ENCODE results near the gene ERFE.

DNA sequence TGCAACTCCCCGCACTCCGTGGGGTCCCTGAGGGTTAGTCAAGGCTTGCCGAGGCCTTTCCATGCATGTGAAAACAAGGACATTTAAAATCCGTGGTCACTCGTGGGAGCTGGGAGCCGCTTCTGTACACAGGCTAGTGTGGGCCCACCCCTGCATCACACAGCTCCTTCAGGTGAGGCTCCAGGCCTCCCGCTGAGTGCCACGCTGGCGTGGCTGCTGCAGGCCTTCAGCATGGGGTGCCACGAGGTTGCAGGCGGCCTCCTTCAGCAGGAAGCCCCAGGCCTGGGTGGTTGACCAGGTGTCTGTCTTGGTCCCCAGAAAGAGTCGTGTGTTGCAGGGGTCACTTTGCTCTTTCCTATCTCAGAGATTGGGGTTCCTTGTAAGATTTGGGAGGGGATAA, 13.7 kb upstream of the ERFE start:
- TF ChIP-seq, protein P1, sequence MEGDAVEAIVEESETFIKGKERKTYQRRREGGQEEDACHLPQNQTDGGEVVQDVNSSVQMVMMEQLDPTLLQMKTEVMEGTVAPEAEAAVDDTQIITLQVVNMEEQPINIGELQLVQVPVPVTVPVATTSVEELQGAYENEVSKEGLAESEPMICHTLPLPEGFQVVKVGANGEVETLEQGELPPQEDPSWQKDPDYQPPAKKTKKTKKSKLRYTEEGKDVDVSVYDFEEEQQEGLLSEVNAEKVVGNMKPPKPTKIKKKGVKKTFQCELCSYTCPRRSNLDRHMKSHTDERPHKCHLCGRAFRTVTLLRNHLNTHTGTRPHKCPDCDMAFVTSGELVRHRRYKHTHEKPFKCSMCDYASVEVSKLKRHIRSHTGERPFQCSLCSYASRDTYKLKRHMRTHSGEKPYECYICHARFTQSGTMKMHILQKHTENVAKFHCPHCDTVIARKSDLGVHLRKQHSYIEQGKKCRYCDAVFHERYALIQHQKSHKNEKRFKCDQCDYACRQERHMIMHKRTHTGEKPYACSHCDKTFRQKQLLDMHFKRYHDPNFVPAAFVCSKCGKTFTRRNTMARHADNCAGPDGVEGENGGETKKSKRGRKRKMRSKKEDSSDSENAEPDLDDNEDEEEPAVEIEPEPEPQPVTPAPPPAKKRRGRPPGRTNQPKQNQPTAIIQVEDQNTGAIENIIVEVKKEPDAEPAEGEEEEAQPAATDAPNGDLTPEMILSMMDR (IDR thresholded peaks at IDR 0.05 in 4 of 5, conservative IDR thresholded peaks at IDR 0.05 in 1 of 5) = no peak
- no peak for TF ChIP-seq POLR2A (IDR thresholded peaks at IDR 0.05)

All from gastrocnemius medialis (tissue), 4 donors.